GM06990 (cell line): Measurements from ENCODE around the gene CENPN.

Experiments
- DNase-seq: peaks from one replicate; pipeline ENCODE4 v3.0.0-alpha.2; 2011; ENCODE audit not compliant: insufficient read length; ENCODE audit errors: extremely low read depth
- H3K27me3 ChIP-seq: replicated peaks from 2 replicates; pipeline ENCODE4 v1.6.0; 2011; ENCODE audit warnings: low read length; ENCODE audit not compliant: control insufficient read depth, insufficient read depth
- H3K36me3 ChIP-seq: 2 replicates; pipeline ENCODE4 v1.5.1; 2011; ENCODE audit warnings: low read length; ENCODE audit not compliant: control insufficient read depth, insufficient read depth
- H3K4me3 ChIP-seq: replicated peaks from 2 replicates; pipeline ENCODE4 v1.5.1; 2011; ENCODE audit warnings: low read depth, mild to moderate bottlenecking, control low read depth, low read length
- TF ChIP-seq, protein P1 (sequence below): IDR thresholded peaks from 2 replicates; pipeline ENCODE4 v1.5.1; 2011; ENCODE audit warnings: low read length, control low read depth, mild to moderate bottlenecking, inconsistent platforms; ENCODE audit not compliant: insufficient read depth, poor library complexity, severe bottlenecking

CENPN gene

DNA sequence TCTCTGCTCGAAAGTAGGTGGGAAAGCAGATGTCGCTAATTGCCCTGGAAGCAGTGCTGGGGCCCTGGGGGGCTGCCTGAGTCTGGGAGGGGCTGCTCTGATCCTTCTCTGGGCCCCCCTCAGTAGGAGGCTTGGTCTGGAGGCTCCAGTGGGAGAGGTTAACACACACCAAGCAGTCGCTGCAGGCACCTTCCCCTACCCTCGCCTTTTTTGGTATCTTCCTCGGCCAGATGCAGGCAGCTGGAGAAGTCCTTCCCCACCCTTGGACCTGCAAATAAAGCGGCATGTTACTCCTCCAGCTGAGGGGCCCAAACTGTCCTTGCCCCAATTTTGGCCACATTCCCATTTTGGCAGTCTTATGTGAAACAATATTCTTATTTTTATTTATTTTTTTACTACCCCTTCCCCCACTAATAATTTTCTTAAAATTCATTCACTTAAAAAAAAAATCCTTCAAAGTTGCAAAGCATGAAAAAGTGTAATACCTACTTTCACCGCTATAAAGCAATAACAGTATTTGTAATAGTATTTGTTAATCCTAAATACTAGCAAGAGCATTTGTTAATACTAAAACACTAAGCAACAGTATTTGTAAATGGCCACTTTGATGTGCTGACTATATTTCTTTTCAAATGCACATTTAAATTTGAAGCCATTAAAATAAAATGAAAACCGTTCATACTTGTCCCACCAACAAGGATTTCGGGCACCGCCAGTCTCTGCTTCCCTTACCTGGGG lies 55.0 kb downstream of the CENPN start:
- Histone ChIP-seq H3K36me3 (no peaks in the 10 kb centered on the region), H3K27me3 (no peaks in the 10 kb centered on the region), H3K4me3 (no peak overlapping the region)
- TF ChIP-seq, protein P1, sequence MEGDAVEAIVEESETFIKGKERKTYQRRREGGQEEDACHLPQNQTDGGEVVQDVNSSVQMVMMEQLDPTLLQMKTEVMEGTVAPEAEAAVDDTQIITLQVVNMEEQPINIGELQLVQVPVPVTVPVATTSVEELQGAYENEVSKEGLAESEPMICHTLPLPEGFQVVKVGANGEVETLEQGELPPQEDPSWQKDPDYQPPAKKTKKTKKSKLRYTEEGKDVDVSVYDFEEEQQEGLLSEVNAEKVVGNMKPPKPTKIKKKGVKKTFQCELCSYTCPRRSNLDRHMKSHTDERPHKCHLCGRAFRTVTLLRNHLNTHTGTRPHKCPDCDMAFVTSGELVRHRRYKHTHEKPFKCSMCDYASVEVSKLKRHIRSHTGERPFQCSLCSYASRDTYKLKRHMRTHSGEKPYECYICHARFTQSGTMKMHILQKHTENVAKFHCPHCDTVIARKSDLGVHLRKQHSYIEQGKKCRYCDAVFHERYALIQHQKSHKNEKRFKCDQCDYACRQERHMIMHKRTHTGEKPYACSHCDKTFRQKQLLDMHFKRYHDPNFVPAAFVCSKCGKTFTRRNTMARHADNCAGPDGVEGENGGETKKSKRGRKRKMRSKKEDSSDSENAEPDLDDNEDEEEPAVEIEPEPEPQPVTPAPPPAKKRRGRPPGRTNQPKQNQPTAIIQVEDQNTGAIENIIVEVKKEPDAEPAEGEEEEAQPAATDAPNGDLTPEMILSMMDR = peak; percentile 1
- DNase-seq = no peak

DNA sequence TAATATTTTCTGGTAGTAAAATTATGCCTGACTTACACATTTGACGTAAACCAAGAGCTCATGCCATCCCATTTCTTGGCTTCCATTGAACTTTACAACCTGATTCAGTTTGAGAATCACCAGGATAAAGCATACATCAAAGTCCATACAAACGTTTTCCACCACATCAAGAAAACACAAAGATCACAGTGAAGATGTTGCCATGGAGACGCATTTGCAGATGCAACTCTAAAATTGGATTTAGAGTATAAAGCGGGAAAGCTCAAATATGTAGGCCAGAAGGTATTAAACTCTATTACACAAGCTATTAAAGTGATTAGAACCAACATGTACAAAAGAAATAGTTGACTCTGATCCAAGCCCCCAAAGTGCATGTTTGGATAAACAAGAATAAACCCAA lies 59.7 kb downstream of the CENPN start:
- no peak for DNase-seq
- H3K4me3 ChIP-seq = no peak overlapping the region
- TF ChIP-seq, protein P1 = no peak
- no peaks in the 10 kb centered on the region for H3K36me3 ChIP-seq
- H3K27me3 ChIP-seq = no peaks in the 10 kb centered on the region

DNA sequence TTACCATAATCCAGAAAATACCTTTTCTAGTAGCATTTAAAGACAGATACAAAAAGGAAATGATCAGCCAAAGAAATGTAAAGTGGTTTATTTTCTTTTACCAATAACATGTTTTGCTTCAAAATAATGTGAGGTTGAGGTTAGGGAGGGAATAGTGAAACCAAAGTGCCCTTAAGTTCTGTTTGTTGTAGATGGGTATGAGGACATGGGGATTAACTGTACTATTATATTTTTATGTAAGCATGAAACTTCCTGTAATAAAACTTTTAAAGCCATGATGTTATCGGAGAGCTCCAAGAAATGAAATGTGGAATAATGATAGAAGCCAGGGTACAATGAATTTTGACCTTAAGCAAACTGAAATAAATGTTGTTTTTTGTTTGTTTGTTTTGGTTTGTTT lies 60.2 kb downstream of the CENPN start:
- no peak for DNase-seq
- H3K36me3 ChIP-seq = no peaks in the 10 kb centered on the region
- TF ChIP-seq, protein P1 = no peak

DNA sequence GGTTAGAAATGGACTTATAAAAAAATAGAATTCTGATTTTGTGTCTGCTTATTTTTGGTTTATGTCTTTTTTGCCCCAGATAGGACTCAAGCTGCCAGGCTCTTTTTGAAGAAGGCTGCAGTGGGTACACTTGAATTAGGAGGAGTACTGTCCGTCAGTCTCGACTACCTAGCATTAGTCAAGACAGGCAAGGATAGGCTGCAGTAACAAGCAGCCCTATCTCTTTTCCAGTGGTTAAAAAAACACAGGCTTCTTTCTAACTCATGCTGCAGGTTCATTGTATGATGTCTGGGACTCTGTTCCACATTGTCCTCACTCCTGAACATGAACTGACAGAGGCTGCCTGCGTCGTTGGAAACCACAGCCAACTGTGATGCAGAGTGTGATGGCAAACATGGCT lies 62.0 kb downstream of the CENPN start:
- TF ChIP-seq, protein P1 = no peak
- H3K27me3 ChIP-seq = no peaks in the 10 kb centered on the region
- H3K36me3 ChIP-seq = no peaks in the 10 kb centered on the region
- no peak for DNase-seq
- H3K4me3 ChIP-seq = no peak overlapping the region

More for the DNA sequence above, 60.2 kb downstream of the CENPN start:
- Histone ChIP-seq H3K4me3 (no peak overlapping the region), H3K27me3 (no peaks in the 10 kb centered on the region)

DNA sequence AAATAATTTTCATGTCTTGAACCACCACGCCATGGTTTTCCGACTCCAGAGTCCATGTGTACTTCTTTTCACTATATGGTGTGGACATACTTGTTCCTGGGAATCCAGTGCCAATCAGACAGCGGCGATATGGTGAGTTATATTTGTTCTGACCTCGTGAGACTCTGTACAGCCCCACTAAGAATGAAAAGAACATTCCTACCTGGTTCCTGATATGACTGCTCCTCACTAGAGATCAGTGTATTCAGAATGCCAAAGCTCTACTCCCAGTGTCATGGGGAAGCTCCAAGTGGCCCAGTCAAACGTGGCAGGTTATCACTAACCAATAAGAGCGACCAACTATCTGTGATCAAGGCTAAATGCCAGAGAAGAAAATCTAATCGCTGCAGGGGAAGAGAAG lies 64.0 kb downstream of the CENPN start:
- Histone ChIP-seq H3K27me3 (no peaks in the 10 kb centered on the region), H3K4me3 (no peak overlapping the region), H3K36me3 (no peaks in the 10 kb centered on the region)
- TF ChIP-seq, protein P1 = no peak
- DNase-seq = no peak
